ENCODE measurements around the gene U2AF2. TPM values are rescaled to one million over a fixed set of nuclear protein-coding genes. Genes with fewer than 3 reads are reported as not detected.
"Not testable (repeated sequence)": the region's sequence is repeated elsewhere in the genome, so short reads cannot be mapped to it uniquely, and the experiment has no call there.

Gene U2AF2
- total and polyA plus RNA-seq, 2 experiments from 2014 or later: 16.1 to 99.6 TPM

DNA sequence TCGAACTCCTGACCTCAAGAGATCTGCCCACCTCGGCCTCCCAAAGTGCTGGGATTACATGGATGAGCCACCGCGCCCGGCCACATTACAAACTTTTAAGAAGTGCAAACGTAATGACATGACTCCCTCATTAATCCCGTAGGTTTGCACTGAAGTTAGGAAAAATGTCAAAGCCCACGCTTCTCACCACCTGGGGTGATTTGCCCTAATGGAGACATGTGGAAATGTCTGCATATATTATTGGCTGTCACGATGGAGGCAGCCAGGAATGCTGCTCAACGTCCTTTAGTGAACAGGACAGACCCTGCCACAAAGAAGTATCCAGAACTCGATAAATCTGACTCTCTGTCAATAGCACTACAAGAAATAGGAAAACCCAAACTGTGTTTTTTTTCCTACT is 62.4 kb downstream of the U2AF2 start:
- no peak for TF ChIP-seq EZH2phosphoT487 (IDR thresholded peaks at IDR 0.05; ENCODE audit: low read depth, severe bottlenecking, unreplicated experiment)
- no peak for TF ChIP-seq EZH2 (IDR thresholded peaks at IDR 0.05; ENCODE audit: borderline replicate concordance)
- TF ChIP-seq, protein P1, sequence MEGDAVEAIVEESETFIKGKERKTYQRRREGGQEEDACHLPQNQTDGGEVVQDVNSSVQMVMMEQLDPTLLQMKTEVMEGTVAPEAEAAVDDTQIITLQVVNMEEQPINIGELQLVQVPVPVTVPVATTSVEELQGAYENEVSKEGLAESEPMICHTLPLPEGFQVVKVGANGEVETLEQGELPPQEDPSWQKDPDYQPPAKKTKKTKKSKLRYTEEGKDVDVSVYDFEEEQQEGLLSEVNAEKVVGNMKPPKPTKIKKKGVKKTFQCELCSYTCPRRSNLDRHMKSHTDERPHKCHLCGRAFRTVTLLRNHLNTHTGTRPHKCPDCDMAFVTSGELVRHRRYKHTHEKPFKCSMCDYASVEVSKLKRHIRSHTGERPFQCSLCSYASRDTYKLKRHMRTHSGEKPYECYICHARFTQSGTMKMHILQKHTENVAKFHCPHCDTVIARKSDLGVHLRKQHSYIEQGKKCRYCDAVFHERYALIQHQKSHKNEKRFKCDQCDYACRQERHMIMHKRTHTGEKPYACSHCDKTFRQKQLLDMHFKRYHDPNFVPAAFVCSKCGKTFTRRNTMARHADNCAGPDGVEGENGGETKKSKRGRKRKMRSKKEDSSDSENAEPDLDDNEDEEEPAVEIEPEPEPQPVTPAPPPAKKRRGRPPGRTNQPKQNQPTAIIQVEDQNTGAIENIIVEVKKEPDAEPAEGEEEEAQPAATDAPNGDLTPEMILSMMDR (IDR thresholded peaks at IDR 0.05; ENCODE audit: poor library complexity): no peak
- H3K79me2 ChIP-seq: no peaks in the 10 kb centered on the region
- H3K4me2 ChIP-seq: no peak overlapping the region
- H3K27ac ChIP-seq: no peak overlapping the region
- no peaks in the 10 kb centered on the region for H3K4me1 ChIP-seq (ENCODE audit: insufficient read depth)
- no peaks in the 10 kb centered on the region for H4K20me1 ChIP-seq (ENCODE audit: insufficient read depth, poor library complexity, severe bottlenecking)
- no peaks in the 10 kb centered on the region for H3K36me3 ChIP-seq (replicated peaks; ENCODE audit: insufficient read depth, low read depth)
- 82% methylated on average over 11 of the region's 11 CpGs for WGBS (ENCODE audit: low lambda C conversion rate, missing lambda C conversion rate)
- no peaks in the 10 kb centered on the region for H3K9me2 ChIP-seq (replicated peaks; ENCODE audit: insufficient read depth)
- H3K4me3 ChIP-seq: no peak overlapping the region
- no peaks in the 10 kb centered on the region for H3K27me3 ChIP-seq
- H3K9me3 ChIP-seq (ENCODE audit: low read depth): no peaks in the 10 kb centered on the region
- H2AFZ ChIP-seq: no peak overlapping the region
- no peak for DNase-seq (ENCODE audit: low spot score)

DNA sequence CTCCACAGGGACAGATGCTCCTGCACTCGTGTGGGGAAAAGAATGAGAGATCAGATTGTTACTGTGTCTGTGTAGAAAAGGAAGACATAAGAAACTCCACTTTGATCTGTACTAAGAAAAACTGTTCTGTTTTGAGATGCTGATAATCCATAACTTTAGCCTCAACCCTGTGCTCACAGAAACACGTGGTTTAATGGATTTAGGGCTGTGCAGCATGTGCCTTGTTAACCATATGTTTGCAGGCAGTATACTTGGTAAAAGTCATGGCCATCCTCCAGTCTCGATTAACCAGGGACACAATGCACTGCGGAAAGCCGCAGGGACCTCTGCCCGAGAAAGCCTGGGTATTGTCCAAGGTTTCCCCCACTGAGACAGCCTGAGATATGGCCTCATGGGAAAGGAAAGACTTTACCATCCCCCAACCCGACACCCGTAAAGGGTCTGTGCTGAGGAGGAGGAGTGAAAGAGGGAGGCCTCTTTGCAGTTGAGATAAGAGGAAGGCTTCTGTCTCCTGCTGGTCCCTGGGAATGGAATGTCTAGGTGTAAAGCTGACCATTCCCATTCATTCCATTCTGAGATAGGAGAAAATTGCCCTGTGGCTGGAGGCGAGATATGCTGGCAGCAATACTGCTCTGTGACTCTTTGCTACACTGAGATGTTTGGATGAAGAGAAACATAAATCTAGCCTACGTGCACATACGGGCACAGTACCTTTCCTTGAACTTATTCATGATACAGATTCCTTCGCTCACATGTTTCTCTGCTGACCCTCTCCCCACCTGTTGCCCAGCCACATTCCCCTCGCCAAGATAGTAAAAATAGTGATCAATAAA is 63.3 kb downstream of the U2AF2 start:
- H3K27me3 ChIP-seq; H3K36me3 ChIP-seq (replicated peaks; ENCODE audit: insufficient read depth, low read depth): not testable (repeated sequence)
- 71% methylated on average over 13 of the region's 13 CpGs for WGBS (ENCODE audit: low lambda C conversion rate, missing lambda C conversion rate)

DNA sequence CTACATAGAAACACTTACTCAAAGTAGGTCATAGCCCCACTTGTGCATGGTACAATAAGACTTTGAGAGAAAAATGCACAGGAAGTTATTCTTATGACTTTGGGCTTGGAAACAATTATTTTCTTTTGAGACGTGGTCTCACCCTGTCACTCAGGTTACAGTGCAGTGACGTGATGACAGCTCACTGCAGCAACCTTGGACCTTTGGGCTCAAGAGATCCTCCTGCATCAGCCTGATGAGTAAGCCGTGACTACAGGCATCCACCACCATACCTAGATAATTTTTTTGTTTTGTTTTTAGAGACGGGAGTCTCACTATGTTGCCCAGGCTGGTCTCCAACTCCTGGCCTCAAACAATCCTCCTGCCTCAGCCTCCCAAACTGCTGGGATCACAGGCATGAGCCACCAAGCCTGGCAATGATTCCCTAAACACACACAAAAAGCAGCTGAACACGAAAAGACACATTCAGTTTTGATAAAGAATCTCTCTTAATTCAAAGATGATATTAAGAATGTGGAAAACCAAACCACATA is 65.4 kb downstream of the U2AF2 start:
- no peaks in the 10 kb centered on the region for H3K9me3 ChIP-seq (ENCODE audit: low read depth)
- H3K4me2 ChIP-seq: no peak overlapping the region
- no peaks in the 10 kb centered on the region for H3K4me1 ChIP-seq (ENCODE audit: insufficient read depth)
- H3K27ac ChIP-seq: no peak overlapping the region
- no peaks in the 10 kb centered on the region for H3K79me2 ChIP-seq
- no peak for DNase-seq (ENCODE audit: low spot score)
- H3K36me3 ChIP-seq (replicated peaks; ENCODE audit: insufficient read depth, low read depth): no peaks in the 10 kb centered on the region
- no peak overlapping the region for H2AFZ ChIP-seq
- H4K20me1 ChIP-seq (ENCODE audit: insufficient read depth, poor library complexity, severe bottlenecking): no peaks in the 10 kb centered on the region
- no peak overlapping the region for H3K4me3 ChIP-seq
- no peaks in the 10 kb centered on the region for H3K27me3 ChIP-seq
- no peaks in the 10 kb centered on the region for H3K9me2 ChIP-seq (replicated peaks; ENCODE audit: insufficient read depth)
- no peak for TF ChIP-seq EZH2phosphoT487 (IDR thresholded peaks at IDR 0.05; ENCODE audit: low read depth, severe bottlenecking, unreplicated experiment)
- TF ChIP-seq EZH2 (IDR thresholded peaks at IDR 0.05; ENCODE audit: borderline replicate concordance): no peak
- TF ChIP-seq, protein P1 (IDR thresholded peaks at IDR 0.05; ENCODE audit: poor library complexity): no peak
- 65% methylated on average over 5 of the region's 5 CpGs for WGBS (ENCODE audit: low lambda C conversion rate, missing lambda C conversion rate)

More for the DNA sequence above, 63.3 kb downstream of the U2AF2 start:
- not testable (repeated sequence) for H2AFZ ChIP-seq; H3K9me3 ChIP-seq (ENCODE audit: low read depth); H3K4me3 ChIP-seq; DNase-seq (ENCODE audit: low spot score); H3K4me2 ChIP-seq; H3K79me2 ChIP-seq; H3K9me2 ChIP-seq (replicated peaks; ENCODE audit: insufficient read depth); H4K20me1 ChIP-seq (ENCODE audit: insufficient read depth, poor library complexity, severe bottlenecking); H3K27ac ChIP-seq; H3K4me1 ChIP-seq (ENCODE audit: insufficient read depth)

DNA sequence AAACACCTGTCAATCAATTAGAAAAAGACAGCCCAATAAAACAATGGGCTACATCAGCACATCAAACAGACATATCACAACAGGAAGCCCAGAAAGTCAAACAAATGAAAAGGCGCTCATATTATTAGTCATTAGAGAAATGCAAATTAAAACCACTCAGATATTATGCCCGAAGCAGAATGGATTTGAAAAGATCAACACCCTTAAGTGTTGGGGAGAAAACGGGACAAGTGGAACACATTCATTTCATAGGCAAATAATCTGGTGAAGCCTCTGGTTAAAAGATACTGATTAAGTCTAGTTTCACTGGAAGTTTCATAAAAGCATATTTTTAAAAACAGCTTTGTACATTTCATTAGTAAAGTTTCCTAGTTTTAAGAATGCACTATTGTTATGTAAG is 66.0 kb downstream of the U2AF2 start:
- TF ChIP-seq, protein P1 (IDR thresholded peaks at IDR 0.05; ENCODE audit: poor library complexity): no peak
- TF ChIP-seq EZH2phosphoT487 (IDR thresholded peaks at IDR 0.05; ENCODE audit: low read depth, severe bottlenecking, unreplicated experiment) (no peak), EZH2 (IDR thresholded peaks at IDR 0.05; ENCODE audit: borderline replicate concordance) (no peak)
- Histone ChIP-seq H3K4me1 (ENCODE audit: insufficient read depth) (no peaks in the 10 kb centered on the region), H3K9me3 (ENCODE audit: low read depth) (no peaks in the 10 kb centered on the region), H3K36me3 (replicated peaks; ENCODE audit: insufficient read depth, low read depth) (no peaks in the 10 kb centered on the region), H3K79me2 (no peaks in the 10 kb centered on the region), H3K27me3 (no peaks in the 10 kb centered on the region), H3K4me3 (no peak overlapping the region), H3K9me2 (replicated peaks; ENCODE audit: insufficient read depth) (no peaks in the 10 kb centered on the region), H4K20me1 (ENCODE audit: insufficient read depth, poor library complexity, severe bottlenecking) (no peaks in the 10 kb centered on the region), H3K4me2 (no peak overlapping the region), H3K27ac (no peak overlapping the region), H2AFZ (no peak overlapping the region)
- 70% methylated on average over 3 of the region's 3 CpGs for WGBS (ENCODE audit: low lambda C conversion rate, missing lambda C conversion rate)
- DNase-seq (ENCODE audit: low spot score): no peak

Measured in hepatocyte (in vitro differentiated cells).